ENCODE measurements around the gene CYB561.

The CYB561 gene

GRCh38 chr17:63490858-63491400 is 44.8 kb upstream of the CYB561 start:
- H3K27ac ChIP-seq, result no peak overlapping the region
- TF ChIP-seq ZFX (IDR thresholded peaks at IDR 0.05; ENCODE audit: borderline replicate concordance), result no peak
- TF ChIP-seq, protein P1, sequence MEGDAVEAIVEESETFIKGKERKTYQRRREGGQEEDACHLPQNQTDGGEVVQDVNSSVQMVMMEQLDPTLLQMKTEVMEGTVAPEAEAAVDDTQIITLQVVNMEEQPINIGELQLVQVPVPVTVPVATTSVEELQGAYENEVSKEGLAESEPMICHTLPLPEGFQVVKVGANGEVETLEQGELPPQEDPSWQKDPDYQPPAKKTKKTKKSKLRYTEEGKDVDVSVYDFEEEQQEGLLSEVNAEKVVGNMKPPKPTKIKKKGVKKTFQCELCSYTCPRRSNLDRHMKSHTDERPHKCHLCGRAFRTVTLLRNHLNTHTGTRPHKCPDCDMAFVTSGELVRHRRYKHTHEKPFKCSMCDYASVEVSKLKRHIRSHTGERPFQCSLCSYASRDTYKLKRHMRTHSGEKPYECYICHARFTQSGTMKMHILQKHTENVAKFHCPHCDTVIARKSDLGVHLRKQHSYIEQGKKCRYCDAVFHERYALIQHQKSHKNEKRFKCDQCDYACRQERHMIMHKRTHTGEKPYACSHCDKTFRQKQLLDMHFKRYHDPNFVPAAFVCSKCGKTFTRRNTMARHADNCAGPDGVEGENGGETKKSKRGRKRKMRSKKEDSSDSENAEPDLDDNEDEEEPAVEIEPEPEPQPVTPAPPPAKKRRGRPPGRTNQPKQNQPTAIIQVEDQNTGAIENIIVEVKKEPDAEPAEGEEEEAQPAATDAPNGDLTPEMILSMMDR (IDR thresholded peaks at IDR 0.05), result no peak

- TF ChIP-seq, protein P1 (IDR thresholded peaks at IDR 0.05), result no peak
- no peak for TF ChIP-seq ZFX (IDR thresholded peaks at IDR 0.05; ENCODE audit: borderline replicate concordance)
- no peak overlapping the region for H3K27ac ChIP-seq
These were observed 44.2 kb upstream of the CYB561 start for GRCh38 chr17:63490329-63490728.

DNA sequence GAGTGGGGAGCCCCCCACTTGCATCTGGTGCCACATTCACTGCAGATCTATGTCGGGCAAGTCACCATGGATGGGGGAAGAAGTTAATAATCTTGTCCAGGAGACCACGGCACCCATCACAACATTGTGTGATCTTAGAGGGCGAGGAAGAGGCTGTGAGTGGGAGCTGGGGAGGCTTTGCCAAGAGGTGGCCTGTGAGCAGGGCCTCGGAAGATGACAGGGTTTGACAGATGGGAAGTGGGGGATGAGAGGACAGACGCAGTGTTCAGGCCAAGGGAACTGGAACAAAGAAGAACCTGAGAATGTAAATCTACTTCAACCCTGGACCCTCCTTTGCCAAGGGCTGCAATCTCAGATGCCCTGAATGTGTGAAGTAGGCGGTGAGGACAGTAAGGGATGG is 43.2 kb upstream of the CYB561 start:
- TF ChIP-seq ZFX (IDR thresholded peaks at IDR 0.05; ENCODE audit: borderline replicate concordance), result no peak
- TF ChIP-seq, protein P1 (IDR thresholded peaks at IDR 0.05), result no peak
- no peak overlapping the region for H3K27ac ChIP-seq

- H3K27ac ChIP-seq, result no peak overlapping the region
- TF ChIP-seq ZFX (IDR thresholded peaks at IDR 0.05; ENCODE audit: borderline replicate concordance), result no peak
- TF ChIP-seq, protein P1 (IDR thresholded peaks at IDR 0.05), result no peak
These were observed 42.7 kb upstream of the CYB561 start for GRCh38 chr17:63488851-63489250.

GRCh38 chr17:63487014-63487339 is 40.9 kb upstream of the CYB561 start:
- no peak overlapping the region for H3K27ac ChIP-seq
- TF ChIP-seq ZFX (IDR thresholded peaks at IDR 0.05; ENCODE audit: borderline replicate concordance), result no peak
- TF ChIP-seq, protein P1 (IDR thresholded peaks at IDR 0.05), result no peak

- TF ChIP-seq, protein P1 (IDR thresholded peaks at IDR 0.05), result no peak
- no peak overlapping the region for H3K27ac ChIP-seq
These were observed 40.4 kb upstream of the CYB561 start for GRCh38 chr17:63486317-63487013.

- H3K27ac ChIP-seq, result no peak overlapping the region
- TF ChIP-seq ZFX (IDR thresholded peaks at IDR 0.05; ENCODE audit: borderline replicate concordance), result no peak
- TF ChIP-seq, protein P1 (IDR thresholded peaks at IDR 0.05), result no peak
These were observed 37.8 kb upstream of the CYB561 start for GRCh38 chr17:63483655-63484575.
